K562 (cell line): Measurements from ENCODE around the gene SMARCA4. TPM values are rescaled to one million over a fixed set of nuclear protein-coding genes. Genes with fewer than 3 reads are reported as not detected.
A peak's percentile ranks its signal among the peaks of the same experiment; 100 is the strongest.

ENCODE experiments used
- ATAC-seq: fragments of 200-7000 bp; cut with Tn5 transposase; 3 replicates; pipeline ENCODE4 v1.9.1; 2020; ENCODE audit warnings: moderate library complexity
- BruUV-seq: library from RNA; stranded (reverse); fragments of 400-500 nt; replicated peaks from 2 replicates; lab custom pipeline; 2021; lab: Mats Ljungman, UMichigan
- CTCF ChIA-PET: fragments of 300-600 bp; formaldehyde crosslinking; extraction: SDS; loops from one replicate; lab custom pipeline; 2021; ENCODE audit warnings: low intra/inter-chr PET ratio; lab: Yijun Ruan, JAX
- POLR2A ChIA-PET: fragments of 300-600, 350-650 bp; sonication (Branson Sonifier 250); formaldehyde crosslinking; extraction: SDS; loops from one replicate; lab custom pipeline; 2021; ENCODE audit warnings: antibody characterized with exemption, inconsistent platforms; lab: Yijun Ruan, JAX
- DNase-seq, 4 experiments: peaks; one replicate each; pipeline versions ENCODE4 v3.0.0 to v3.0.0-alpha.2; 2011 to 2018; ENCODE audit warnings: low spot score in 3 of 4, mixed read lengths in 3 of 4; ENCODE audit errors: extremely low read depth in 1 of 4
- FAIRE-seq: peaks from 2 replicates; lab custom pipeline; 2011; peaks lifted over from hg19 to GRCh38; lab: Jason Lieb, UNC
- H2AFZ ChIP-seq: 2 replicates; pipeline ENCODE4 v1.6.0; 2011; ENCODE audit warnings: low read depth, low read length, control low read depth, inconsistent platforms
- H3K27ac ChIP-seq: fragments of 200-600 bp; 3 replicates; pipeline ENCODE4 v1.8.0; 2011; ENCODE audit warnings: low read depth, mild to moderate bottlenecking, control low read depth, inconsistent platforms, low read length, moderate library complexity, mixed read lengths; ENCODE audit errors: extremely low read depth
- H3K27me3 ChIP-seq, 2 experiments: fragments of 300-600 bp in 1 of 2; 2 replicates in 1 of 2; 3 replicates in 1 of 2; pipeline versions ENCODE4 v1.6.0 to v1.8.0; 2011; ENCODE audit warnings: inconsistent platforms in 2 of 2, low read length in 2 of 2, mild to moderate bottlenecking in 1 of 2, mixed read lengths in 1 of 2, moderate library complexity in 1 of 2; ENCODE audit not compliant: control insufficient read depth in 2 of 2, insufficient read depth in 2 of 2
- H3K36me3 ChIP-seq: fragments of 300-600 bp; 3 replicates; pipeline ENCODE4 v1.8.0; 2011; ENCODE audit warnings: mild to moderate bottlenecking, low read length, inconsistent platforms; ENCODE audit not compliant: control insufficient read depth, insufficient read depth
- H3K4me1 ChIP-seq, 2 experiments: fragments of 200-600 bp in 1 of 2; replicated peaks in 1 of 2; 2 replicates in 1 of 2; 3 replicates in 1 of 2; pipeline versions ENCODE4 v1.5.1 to v1.8.0; 2011; ENCODE audit warnings: inconsistent platforms in 2 of 2, low read length in 2 of 2, mild to moderate bottlenecking in 1 of 2, mixed read lengths in 1 of 2, moderate library complexity in 1 of 2; ENCODE audit not compliant: control insufficient read depth in 2 of 2, insufficient read depth in 2 of 2
- H3K4me2 ChIP-seq: 2 replicates; pipeline ENCODE4 v1.6.1; 2011; ENCODE audit warnings: low read length, control low read depth, inconsistent platforms, mixed read lengths; ENCODE audit not compliant: insufficient read depth
- H3K4me3 ChIP-seq: fragments of 200-600 bp; sonication (generic), shearing (Covaris generic); 2 replicates; pipeline ENCODE4 v1.5.1; 2016; ENCODE audit warnings: control low read depth, inconsistent platforms
- H3K79me2 ChIP-seq: fragments of 200-600 bp; 3 replicates; pipeline ENCODE4 v1.8.0; 2011; ENCODE audit warnings: low read length, inconsistent platforms; ENCODE audit not compliant: control insufficient read depth, insufficient read depth
- H3K9ac ChIP-seq, 2 experiments: 2 replicates each; pipeline versions ENCODE4 v1.6.0 to v1.6.1; 2011; ENCODE audit warnings: low read depth in 2 of 2, low read length in 2 of 2, control low read depth in 1 of 2, inconsistent platforms in 1 of 2, mild to moderate bottlenecking in 1 of 2, mixed read lengths in 1 of 2; ENCODE audit not compliant: insufficient read depth in 1 of 2
- H3K9me1 ChIP-seq: one replicate; pipeline ENCODE4 v1.6.0; 2011; ENCODE audit warnings: inconsistent platforms, mild to moderate bottlenecking, low read length, moderate library complexity; ENCODE audit not compliant: control insufficient read depth, insufficient read depth
- H3K9me3 ChIP-seq: replicated peaks from 2 replicates; pipeline ENCODE4 v1.5.1; 2011; ENCODE audit warnings: low read depth, low read length, inconsistent platforms; ENCODE audit not compliant: control insufficient read depth, insufficient read depth
- H4K20me1 ChIP-seq: replicated peaks from 2 replicates; pipeline ENCODE4 v1.6.1; 2011; ENCODE audit warnings: low read length, inconsistent platforms, mixed read lengths; ENCODE audit not compliant: control insufficient read depth, insufficient read depth
- GTF2F1 ChIP-seq: IDR thresholded peaks from 2 replicates; pipeline ENCODE4 v1.6.1; 2011; ENCODE audit warnings: low read depth, low read length, improper control_type of control experiment
- HDAC6 ChIP-seq: IDR thresholded peaks from 2 replicates; pipeline ENCODE4 v1.6.1; 2012; ENCODE audit warnings: low read depth, mild to moderate bottlenecking, control low read depth, inconsistent platforms, low read length, moderate library complexity
- HNRNPLL ChIP-seq: fragments of 200-400 bp; formaldehyde crosslinking; IDR thresholded peaks from 2 replicates; pipeline ENCODE4 v1.6.1; 2017; ENCODE audit warnings: low read length, low read depth, mild to moderate bottlenecking; ENCODE audit not compliant: poor library complexity, severe bottlenecking
- MCM3 ChIP-seq: fragments of 450-650 bp; IDR thresholded peaks from 2 replicates; pipeline ENCODE4 v1.6.1; 2016
- NR3C1 ChIP-seq: sonication (generic); formaldehyde crosslinking; IDR thresholded peaks from 2 replicates; pipeline ENCODE4 v1.8.1; 2022; ENCODE audit warnings: missing genetic modification reagents
- POLR2G ChIP-seq: fragments of 200-400 bp; formaldehyde crosslinking; IDR thresholded peaks from 2 replicates; pipeline ENCODE4 v1.6.1; 2017; ENCODE audit warnings: low read depth, mild to moderate bottlenecking, antibody characterized with exemption, low read length, moderate library complexity
- RBFOX2 ChIP-seq: fragments of 200-400 bp; formaldehyde crosslinking; IDR thresholded peaks from 2 replicates; pipeline ENCODE4 v1.6.1; 2017; ENCODE audit warnings: low read depth, mild to moderate bottlenecking, low read length, moderate library complexity
- SIN3A ChIP-seq, 2 experiments: fragments of 150-350 bp in 1 of 2; IDR thresholded peaks; 2 replicates each; pipeline ENCODE4 v1.6.1; 2011 to 2016; ENCODE audit warnings: borderline replicate concordance in 2 of 2, low read depth in 2 of 2, low read length in 2 of 2, mild to moderate bottlenecking in 2 of 2, moderate library complexity in 2 of 2; ENCODE audit not compliant: control insufficient read depth in 1 of 2
- THRA ChIP-seq: fragments of 450-650 bp; IDR thresholded peaks from 2 replicates; pipeline ENCODE4 v1.6.1; 2017; ENCODE audit warnings: mild to moderate bottlenecking, moderate library complexity
- THRAP3 ChIP-seq: fragments of 450-650 bp; IDR thresholded peaks from 2 replicates; pipeline ENCODE4 v1.6.1; 2016; ENCODE audit warnings: mild to moderate bottlenecking, inconsistent platforms, borderline replicate concordance
- ZNF436 ChIP-seq: fragments of 250-450, 450-650 bp; sonication (Bioruptor Pico); formaldehyde crosslinking; IDR thresholded peaks from 2 replicates; pipeline ENCODE4 v1.7.0; 2020; ENCODE audit warnings: mild to moderate bottlenecking
- ZZZ3 ChIP-seq: fragments of 450-650 bp; IDR thresholded peaks from 2 replicates; pipeline ENCODE4 v1.6.1; 2016; ENCODE audit warnings: antibody characterized with exemption, mild to moderate bottlenecking, moderate library complexity
- WGBS: fragments of 100-300 bp; shearing (Covaris generic); methylation state at CpG from one replicate; pipeline ENCODE4 v1.1.6; 2016; ENCODE audit warnings: low coverage, mixed read lengths; ENCODE audit not compliant: insufficient coverage; ENCODE audit errors: missing lambda C conversion rate; 5-methylcytosine and 5-hydroxymethylcytosine counted together
- in situ Hi-C: fragments of 300-500 bp; cut with MboI; formaldehyde crosslinking; loops from 4 replicates; pipeline ENCODE4 v1.15.0; 2018; ENCODE audit warnings: inconsistent platforms, mixed read lengths
- intact Hi-C: fragments of 100-400 bp; cut with micrococcal nuclease; formaldehyde crosslinking; loops from 2 replicates; pipeline ENCODE4 v1.14.2; 2022
- polyA plus RNA-seq, 8 experiments: library from polyadenylated mRNA; depleted of rRNA in 4 of 8; stranded (reverse) in 5 of 8; unstranded in 3 of 8; fragments of >200 nt; fragmentation: Nextera tagmentation in 2 of 8; fragmentation: Illumina TruSeq in 1 of 8; extraction: Ambion mirVana in 2 of 8; extraction: Trizol in 1 of 8; gene quantifications; 2 replicates each; pipeline versions ENCODE4 v1.2.1 to v1.2.3, GENCODE V29; 2011 to 2014; ENCODE audit warnings: inconsistent platforms in 1 of 8, missing spikeins in 1 of 8
- total RNA-seq, 7 experiments: library from RNA; depleted of rRNA in 6 of 7; stranded (reverse); fragments of >200 nt in 6 of 7; fragmentation: Illumina TruSeq in 2 of 7; extraction: Trizol in 2 of 7; gene quantifications; 2 replicates each; pipeline versions ENCODE4 v1.2.1 to v1.2.3, GENCODE V29; 2011 to 2021; ENCODE audit warnings: low replicate concordance in 1 of 7

SMARCA4 gene
- total and polyA plus RNA-seq, 9 of the 15 experiments (the other 6 are each of a cell fraction or from before 2014, with no cell fraction given) = 19.3 to 207 (median 52.1) TPM

- TF ChIP-seq ZNF436 (CRISPR knock-in tag) (no peak), MCM3 (no peak), THRA (no peak), NR3C1 (CRISPR knock-in tag) (no peak), HDAC6 (no peak)
Observed at GRCh38 chr19:11058246-11059030, 97.6 kb downstream of the SMARCA4 start (continued).

GRCh38 chr19:11059511-11060358 lies 98.9 kb downstream of the SMARCA4 start:
- in situ Hi-C loops = no loop called here
- Histone ChIP-seq H3K27me3 (no peaks in the 10 kb centered on the region), H3K4me3 (no peak overlapping the region), H3K9me1 (no peaks in the 10 kb centered on the region), H4K20me1 (no peaks in the 10 kb centered on the region; the same call in 1 of the 2 replicates), H3K79me2 (no peaks in the 10 kb centered on the region), H3K27ac (no peak overlapping the region), H3K9me3 (no peaks in the 10 kb centered on the region), H3K9ac (no peak overlapping the region; a peak in 1 of 4 replicates), H2AFZ (no peak overlapping the region), H3K4me1 (peaks cover 0 to 22% of the 10 kb centered on the region in 2 experiments; a peak in 4 of 5 replicates), H3K4me2 (no peak overlapping the region), H3K36me3 (peaks cover 66% of the 10 kb centered on the region; the same call in 2 of the 3 replicates)
- FAIRE-seq (no peak), ATAC-seq (no peak), DNase-seq (no peak)
- BruUV-seq = no TSS peak
- TF ChIP-seq HNRNPLL (no peak), POLR2G (peak; percentile 56), GTF2F1 (no peak), THRAP3 (no peak), SIN3A (IDR thresholded peaks at IDR 0.05; ENCODE audit: borderline replicate concordance in 2 of 2, control insufficient read depth in 1 of 2, low read depth in 2 of 2, low read length in 2 of 2) (no peak), RBFOX2 (no peak), ZZZ3 (no peak)
- ChIA-PET CTCF (no interaction called here), POLR2A (interaction anchor here (0.6 to 1.5 kb wide), 4 partner anchors 9 to 33 kb away, joined by 3 to 7 read pairs (median 4); no protein-coding TSS in a partner anchor)
- WGBS = 94% methylated on average over 26 of the region's 43 CpGs
- intact Hi-C loops = no loop called here
